GM12878 (cell line): ENCODE data around the gene HYAL1. TPM values are rescaled to one million over a fixed set of nuclear protein-coding genes. Genes with fewer than 3 reads are reported as not detected.

ENCODE experiments used
- EP300 ChIP-seq, 2 experiments: fragments of 150-350 bp in 1 of 2; IDR thresholded peaks; 2 replicates each; pipeline ENCODE4 v1.6.1; 2011 to 2012; ENCODE audit warnings: low read depth in 2 of 2, low read length in 2 of 2, borderline replicate concordance in 1 of 2, improper control_type of control experiment in 1 of 2, inconsistent platforms in 1 of 2; ENCODE audit not compliant: control insufficient read depth in 1 of 2
- ETV6 ChIP-seq, 2 experiments: fragments of 450-650 bp in 1 of 2; IDR thresholded peaks in 1 of 2; conservative IDR thresholded peaks in 1 of 2; 2 replicates each; pipeline ENCODE4 v1.6.1; 2014; ENCODE audit warnings: antibody characterized with exemption in 1 of 2, borderline replicate concordance in 1 of 2, low read depth in 1 of 2, mild to moderate bottlenecking in 1 of 2, moderate library complexity in 1 of 2
- GABPA ChIP-seq: IDR thresholded peaks from 2 replicates; pipeline ENCODE4 v1.6.1; 2014; ENCODE audit warnings: antibody characterized with exemption, low read depth, mild to moderate bottlenecking, inconsistent platforms
- GATAD2B ChIP-seq: fragments of 450-650 bp; conservative IDR thresholded peaks from 2 replicates; pipeline ENCODE4 v1.6.1; 2017; ENCODE audit warnings: low read depth, mild to moderate bottlenecking, moderate library complexity
- HDAC6 ChIP-seq: fragments of 200-600 bp; sonication (generic); IDR thresholded peaks from one replicate; pipeline ENCODE4 v1.8.0; 2017; ENCODE audit warnings: antibody characterized with exemption; ENCODE audit not compliant: unreplicated experiment
- KDM1A ChIP-seq: fragments of 200-600 bp; sonication (generic); IDR thresholded peaks from 2 replicates; pipeline ENCODE4 v1.6.1; 2016; ENCODE audit warnings: borderline replicate concordance
- MEF2B ChIP-seq: fragments of 450-650 bp; IDR thresholded peaks from 2 replicates; pipeline ENCODE4 v1.6.1; 2018; ENCODE audit warnings: mild to moderate bottlenecking, moderate library complexity; ENCODE audit not compliant: partially characterized antibody, poor library complexity, severe bottlenecking
- MYC ChIP-seq: IDR thresholded peaks from 2 replicates; pipeline ENCODE4 v1.6.1; 2011; ENCODE audit warnings: mild to moderate bottlenecking, low read length, moderate library complexity, inconsistent platforms; ENCODE audit not compliant: insufficient read depth, insufficient replicate concordance, insufficient read length, severe bottlenecking
- NRF1 ChIP-seq: conservative IDR thresholded peaks from 2 replicates; pipeline ENCODE4 v1.6.1; 2011; ENCODE audit warnings: mild to moderate bottlenecking, low read depth, low read length, improper control_type of control experiment
- POLR2AphosphoS5 ChIP-seq: IDR thresholded peaks from 2 replicates; pipeline ENCODE4 v1.6.1; 2011; ENCODE audit warnings: mild to moderate bottlenecking, low read length, inconsistent platforms
- RAD51 ChIP-seq: fragments of 450-650 bp; IDR thresholded peaks from 2 replicates; pipeline ENCODE4 v1.6.1; 2016; ENCODE audit warnings: moderate library complexity, mild to moderate bottlenecking, inconsistent platforms
- RELA ChIP-seq: fragments of 450-650 bp; IDR thresholded peaks from 2 replicates; pipeline ENCODE4 v1.8.0; 2014; ENCODE audit warnings: borderline replicate concordance; ENCODE audit not compliant: partially characterized antibody
- RFX5 ChIP-seq: IDR thresholded peaks from 2 replicates; pipeline ENCODE4 v1.6.1; 2011; ENCODE audit warnings: low read depth, low read length, improper control_type of control experiment
- SIN3A ChIP-seq: IDR thresholded peaks from 2 replicates; pipeline ENCODE4 v1.6.1; 2012; ENCODE audit warnings: low read depth, low read length, improper control_type of control experiment
- SP1 ChIP-seq: IDR thresholded peaks from one replicate; pipeline ENCODE4 v1.6.1; 2011; ENCODE audit warnings: low read depth, low read length
- STAT1 ChIP-seq: fragments of 450-650 bp; conservative IDR thresholded peaks from 2 replicates; pipeline ENCODE4 v1.6.1; 2014; ENCODE audit warnings: antibody characterized with exemption, mild to moderate bottlenecking
- ZNF622 ChIP-seq: fragments of 450-650 bp; IDR thresholded peaks from 2 replicates; pipeline ENCODE4 v1.6.1; 2017; ENCODE audit warnings: mild to moderate bottlenecking, inconsistent platforms
- polyA plus RNA-seq, 11 experiments: library from polyadenylated mRNA; depleted of rRNA in 4 of 11; unstranded in 6 of 11; stranded (reverse) in 5 of 11; fragments of >200 nt; fragmentation: Nextera tagmentation in 4 of 11; fragmentation: Illumina TruSeq in 1 of 11; extraction: Ambion mirVana in 4 of 11; extraction: Trizol in 1 of 11; gene quantifications; 1 replicate in 1 of 11; 2 replicates in 10 of 11; pipeline versions ENCODE4 v1.2.1 to v1.2.3, GENCODE V29; 2011 to 2016; ENCODE audit warnings: inconsistent platforms in 2 of 11, missing spikeins in 2 of 11, low read depth in 1 of 11
- total RNA-seq, 4 experiments: library from RNA; depleted of rRNA in 3 of 4; stranded (reverse); fragments of >200 nt in 3 of 4; fragmentation: Illumina TruSeq in 1 of 4; extraction: Trizol in 1 of 4; gene quantifications; 2 replicates each; pipeline versions ENCODE4 v1.2.1 to v1.2.3, GENCODE V29; 2013 to 2021
- TF ChIP-seq, protein P1 (sequence below): IDR thresholded peaks from 2 replicates; pipeline ENCODE4 v1.6.1; 2011; ENCODE audit warnings: low read depth, low read length, improper control_type of control experiment, borderline replicate concordance
- TF ChIP-seq, protein P2 (sequence below): fragments of 450-650 bp; IDR thresholded peaks from 2 replicates; pipeline ENCODE4 v1.6.1; 2014; ENCODE audit warnings: mild to moderate bottlenecking
- TF ChIP-seq, protein P3 (sequence below): fragments of 450-650 bp; IDR thresholded peaks from 2 replicates; pipeline ENCODE4 v1.6.1; 2017; ENCODE audit warnings: low read depth, mild to moderate bottlenecking, moderate library complexity

The HYAL1 gene
- total and polyA plus RNA-seq, 10 of the 15 experiments (the other 5 are each of a cell fraction or from before 2014, with no cell fraction given): 0.04 to 0.55 (median 0.18) TPM; not detected in 2

DNA sequence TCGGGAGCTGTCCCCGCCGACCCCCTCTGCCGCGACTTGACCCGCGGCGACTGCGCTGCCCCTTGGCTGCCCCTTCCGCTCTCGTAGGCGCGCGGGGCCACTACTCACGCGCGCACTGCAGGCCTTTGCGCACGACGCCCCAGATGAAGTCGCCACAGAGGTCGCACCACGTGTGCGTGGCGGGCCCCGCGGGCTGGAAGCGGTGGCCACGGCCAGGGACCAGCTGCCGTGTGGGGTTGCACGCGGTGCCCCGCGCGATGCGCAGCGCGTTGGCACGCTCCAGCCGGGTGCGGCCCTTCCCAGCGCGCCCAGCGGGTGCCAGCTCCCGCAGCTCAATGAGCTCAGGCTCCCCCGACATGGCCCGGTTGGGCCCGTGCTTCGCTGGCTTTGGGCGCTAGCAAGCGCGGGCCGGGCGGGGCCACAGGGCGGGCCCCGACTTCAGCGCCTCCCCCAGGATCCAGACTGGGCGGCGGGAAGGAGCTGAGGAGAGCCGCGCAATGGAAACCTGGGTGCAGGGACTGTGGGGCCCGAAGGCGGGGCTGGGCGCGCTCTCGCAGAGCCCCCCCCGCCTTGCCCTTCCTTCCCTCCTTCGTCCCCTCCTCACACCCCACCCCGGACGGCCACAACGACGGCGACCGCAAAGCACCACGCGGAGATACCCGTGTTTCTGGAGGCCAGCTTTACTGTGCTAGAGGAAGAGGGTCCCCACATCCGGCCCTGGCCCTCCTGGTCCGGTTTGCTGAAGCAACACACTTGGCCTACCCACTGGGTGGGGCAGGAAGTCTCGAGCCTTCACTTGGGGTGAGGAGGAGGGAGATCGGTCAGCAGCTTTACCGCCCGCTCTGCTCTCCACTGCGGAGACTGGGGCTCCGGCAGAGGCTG is 37.3 kb upstream of the HYAL1 start, which contains the start of gene RASSF1 (continued):
- TF ChIP-seq HDAC6 (peak; percentile 98), NRF1 (no peak), RFX5 (no peak), SP1 (no peak), KDM1A (no peak), MEF2B (peak; percentile 15), SIN3A (no peak; the same call in 1 of the 2 replicates), MYC (peak; percentile 91), ZNF622 (no peak), EP300 (IDR thresholded peaks at IDR 0.05; ENCODE audit: borderline replicate concordance in 1 of 2, control insufficient read depth in 1 of 2, low read depth in 2 of 2, low read length in 2 of 2) (0 out of 4 replicates have a peak, but pooled peaks of 1 of the 2 experiments have one; percentile 22), RELA (peak; percentile 26), POLR2AphosphoS5 (no peak; the same call in 1 of the 2 replicates), ETV6 (conservative IDR thresholded peaks at IDR 0.05 in 1 of 2, IDR thresholded peaks at IDR 0.05 in 1 of 2; ENCODE audit: borderline replicate concordance in 1 of 2, low read depth in 1 of 2) (no peak), GATAD2B (peak; percentile 88; the same call in 1 of the 2 replicates), RAD51 (no peak), GABPA (no peak), STAT1 (no peak)
- TF ChIP-seq, protein P1, sequence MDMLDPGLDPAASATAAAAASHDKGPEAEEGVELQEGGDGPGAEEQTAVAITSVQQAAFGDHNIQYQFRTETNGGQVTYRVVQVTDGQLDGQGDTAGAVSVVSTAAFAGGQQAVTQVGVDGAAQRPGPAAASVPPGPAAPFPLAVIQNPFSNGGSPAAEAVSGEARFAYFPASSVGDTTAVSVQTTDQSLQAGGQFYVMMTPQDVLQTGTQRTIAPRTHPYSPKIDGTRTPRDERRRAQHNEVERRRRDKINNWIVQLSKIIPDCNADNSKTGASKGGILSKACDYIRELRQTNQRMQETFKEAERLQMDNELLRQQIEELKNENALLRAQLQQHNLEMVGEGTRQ: no peak
- TF ChIP-seq, protein P2, sequence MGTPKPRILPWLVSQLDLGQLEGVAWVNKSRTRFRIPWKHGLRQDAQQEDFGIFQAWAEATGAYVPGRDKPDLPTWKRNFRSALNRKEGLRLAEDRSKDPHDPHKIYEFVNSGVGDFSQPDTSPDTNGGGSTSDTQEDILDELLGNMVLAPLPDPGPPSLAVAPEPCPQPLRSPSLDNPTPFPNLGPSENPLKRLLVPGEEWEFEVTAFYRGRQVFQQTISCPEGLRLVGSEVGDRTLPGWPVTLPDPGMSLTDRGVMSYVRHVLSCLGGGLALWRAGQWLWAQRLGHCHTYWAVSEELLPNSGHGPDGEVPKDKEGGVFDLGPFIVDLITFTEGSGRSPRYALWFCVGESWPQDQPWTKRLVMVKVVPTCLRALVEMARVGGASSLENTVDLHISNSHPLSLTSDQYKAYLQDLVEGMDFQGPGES: no peak
- TF ChIP-seq, protein P3, sequence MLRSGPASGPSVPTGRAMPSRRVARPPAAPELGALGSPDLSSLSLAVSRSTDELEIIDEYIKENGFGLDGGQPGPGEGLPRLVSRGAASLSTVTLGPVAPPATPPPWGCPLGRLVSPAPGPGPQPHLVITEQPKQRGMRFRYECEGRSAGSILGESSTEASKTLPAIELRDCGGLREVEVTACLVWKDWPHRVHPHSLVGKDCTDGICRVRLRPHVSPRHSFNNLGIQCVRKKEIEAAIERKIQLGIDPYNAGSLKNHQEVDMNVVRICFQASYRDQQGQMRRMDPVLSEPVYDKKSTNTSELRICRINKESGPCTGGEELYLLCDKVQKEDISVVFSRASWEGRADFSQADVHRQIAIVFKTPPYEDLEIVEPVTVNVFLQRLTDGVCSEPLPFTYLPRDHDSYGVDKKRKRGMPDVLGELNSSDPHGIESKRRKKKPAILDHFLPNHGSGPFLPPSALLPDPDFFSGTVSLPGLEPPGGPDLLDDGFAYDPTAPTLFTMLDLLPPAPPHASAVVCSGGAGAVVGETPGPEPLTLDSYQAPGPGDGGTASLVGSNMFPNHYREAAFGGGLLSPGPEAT: peak; percentile 40; the same call in 1 of the 2 replicates
